Esophagus muscularis mucosa (tissue), 4 donors: ENCODE data around the gene PRDM15. TPM values are rescaled to one million over a fixed set of nuclear protein-coding genes. Genes with fewer than 3 reads are reported as not detected.

Experiments
- DNase-seq: peaks from one replicate; pipeline ENCODE4 v3.0.0-alpha.2; 2017; ENCODE audit errors: extremely low spot score
- H3K27ac ChIP-seq, 4 donors: fragments of 200-600 bp; sonication (generic); replicated peaks in 1 of 4; 1 replicate in 3 of 4; 2 replicates in 1 of 4; pipeline ENCODE4 v1.5.1; 2016 to 2019; ENCODE audit warnings: mild to moderate bottlenecking in 1 of 4
- H3K27me3 ChIP-seq, 4 donors: fragments of 200-600 bp; sonication (generic); one replicate each; pipeline versions ENCODE4 v1.5.1 to v1.6.0; 2016 to 2019
- H3K36me3 ChIP-seq, 4 donors: fragments of 200-600 bp; sonication (generic); one replicate each; pipeline ENCODE4 v1.5.1; 2016 to 2019
- H3K4me1 ChIP-seq, 4 donors: fragments of 200-600 bp; sonication (generic); one replicate each; pipeline ENCODE4 v1.5.1; 2016 to 2019
- H3K4me3 ChIP-seq, 4 donors: fragments of 200-600 bp; sonication (generic); 1 replicate in 2 of 4; 2 replicates in 2 of 4; pipeline ENCODE4 v1.5.1; 2016 to 2019; ENCODE audit warnings: mild to moderate bottlenecking in 4 of 4, moderate library complexity in 1 of 4
- H3K9me3 ChIP-seq, 4 donors: fragments of 200-600 bp; sonication (generic); 1 replicate in 3 of 4; 2 replicates in 1 of 4; pipeline ENCODE4 v1.5.1; 2016 to 2019
- CTCF ChIP-seq, 3 experiments: fragments of 200-600 bp in 2 of 3; fragments of 450-650 bp in 1 of 3; sonication (generic) in 2 of 3; IDR thresholded peaks; one replicate each; pipeline ENCODE4 v1.5.1; 2017 to 2019; ENCODE audit warnings: antibody characterized with exemption in 3 of 3, mild to moderate bottlenecking in 2 of 3, moderate library complexity in 1 of 3
- EP300 ChIP-seq: sonication (generic); formaldehyde crosslinking; IDR thresholded peaks from one replicate; pipeline ENCODE4 v1.6.1; 2017; ENCODE audit warnings: antibody characterized with exemption
- POLR2A ChIP-seq: fragments of 450-650 bp; IDR thresholded peaks from one replicate; pipeline ENCODE4 v1.6.1; 2017; ENCODE audit warnings: antibody characterized with exemption, moderate library complexity, mild to moderate bottlenecking, low read depth
- POLR2AphosphoS5 ChIP-seq, 2 donors: sonication (generic); formaldehyde crosslinking; IDR thresholded peaks; one replicate each; pipeline ENCODE4 v1.6.1; 2017; ENCODE audit warnings: antibody characterized with exemption in 2 of 2
- WGBS: methylation state at CpG from one replicate; pipeline ENCODE4 v1.1.5; 2018; 5-methylcytosine and 5-hydroxymethylcytosine counted together
- intact Hi-C: fragments of 100-400 bp; cut with DNase I; formaldehyde crosslinking; loops from one replicate; pipeline ENCODE4 v1.15.1; 2023
- total RNA-seq, 4 donors: library from RNA; depleted of rRNA; stranded (reverse); fragments of >200 nt; gene quantifications; one replicate each; pipeline versions ENCODE4 v1.1.0 to v1.2.1, GENCODE V29; 2016

PRDM15 gene
- total RNA-seq, 4 donors from 2014 or later = 5.0 to 6.3 (median 5.4) TPM

- no peak for TF ChIP-seq POLR2AphosphoS5 (IDR thresholded peaks at IDR 0.05)
- H3K36me3 ChIP-seq = peaks cover 25 to 99% (median 85%) of the 10 kb centered on the region in 4 donors
- no peak for DNase-seq
- no peaks in the 10 kb centered on the region for H3K4me1 ChIP-seq
- H3K9me3 ChIP-seq = no peaks in the 10 kb centered on the region
- intact Hi-C loops = no loop called here
- WGBS = 79% methylated on average over 23 of the region's 23 CpGs
- no peak overlapping the region for H3K4me3 ChIP-seq
- no peak overlapping the region for H3K27ac ChIP-seq
- no peaks in the 10 kb centered on the region for H3K27me3 ChIP-seq
These were observed 24.6 kb upstream of the PRDM15 start for GRCh38 chr21:41903559-41904351.

- 96% methylated on average over 8 of the region's 8 CpGs for WGBS
These were observed 23.8 kb upstream of the PRDM15 start for GRCh38 chr21:41902946-41903345.

GRCh38 chr21:41901782-41902181 is 22.6 kb upstream of the PRDM15 start:
- 95% methylated on average over 3 of the region's 3 CpGs for WGBS
- Histone ChIP-seq H3K27me3 (no peaks in the 10 kb centered on the region), H3K9me3 (no peaks in the 10 kb centered on the region), H3K36me3 (peaks cover 13 to 98% (median 79%) of the 10 kb centered on the region in 4 donors), H3K4me1 (no peaks in the 10 kb centered on the region), H3K4me3 (no peak overlapping the region), H3K27ac (no peak overlapping the region)
- TF ChIP-seq EP300 (no peak), POLR2AphosphoS5 (IDR thresholded peaks at IDR 0.05) (no peak), CTCF (IDR thresholded peaks at IDR 0.05) (no peak), POLR2A (no peak)
- intact Hi-C loops = no loop called here
- DNase-seq = no peak

More at GRCh38 chr21:41902946-41903345, 23.8 kb upstream of the PRDM15 start:
- intact Hi-C loops = no loop called here
- Histone ChIP-seq H3K36me3 (peaks cover 25 to 100% (median 87%) of the 10 kb centered on the region in 4 donors), H3K9me3 (no peaks in the 10 kb centered on the region), H3K4me3 (no peak overlapping the region), H3K27me3 (no peaks in the 10 kb centered on the region), H3K27ac (no peak overlapping the region), H3K4me1 (no peaks in the 10 kb centered on the region)
- no peak for DNase-seq
- TF ChIP-seq EP300 (no peak), POLR2AphosphoS5 (IDR thresholded peaks at IDR 0.05) (no peak), CTCF (IDR thresholded peaks at IDR 0.05) (no peak), POLR2A (no peak)

- no peak for TF ChIP-seq CTCF (IDR thresholded peaks at IDR 0.05)
- Histone ChIP-seq H3K36me3 (peaks cover 12 to 96% (median 73%) of the 10 kb centered on the region in 4 donors), H3K27me3 (no peaks in the 10 kb centered on the region), H3K4me3 (no peak overlapping the region), H3K4me1 (no peaks in the 10 kb centered on the region), H3K27ac (no peak overlapping the region), H3K9me3 (no peaks in the 10 kb centered on the region)
- WGBS = 81% methylated on average over 12 of the region's 12 CpGs
- no peak for DNase-seq
- intact Hi-C loops = no loop called here
These were observed 22.0 kb upstream of the PRDM15 start for GRCh38 chr21:41901099-41901498.

GRCh38 chr21:41900401-41900800 is 21.3 kb upstream of the PRDM15 start:
- H3K36me3 ChIP-seq = peaks cover 8 to 96% (median 70%) of the 10 kb centered on the region in 4 donors
- no peak for TF ChIP-seq POLR2A
- TF ChIP-seq EP300 = no peak
- TF ChIP-seq CTCF (IDR thresholded peaks at IDR 0.05) = no peak
- no peak for TF ChIP-seq POLR2AphosphoS5 (IDR thresholded peaks at IDR 0.05)
- intact Hi-C loops = no loop called here
- no peaks in the 10 kb centered on the region for H3K4me1 ChIP-seq
- DNase-seq = no peak
- no peak overlapping the region for H3K27ac ChIP-seq
- no peak overlapping the region for H3K4me3 ChIP-seq
- no peaks in the 10 kb centered on the region for H3K27me3 ChIP-seq
- WGBS = 84% methylated on average over 6 of the region's 6 CpGs
- no peaks in the 10 kb centered on the region for H3K9me3 ChIP-seq
